SH-SY5Y (cell line): Measurements from ENCODE around the gene SPATS2.

Source experiments
- GATA2 ChIP-seq: IDR thresholded peaks from 2 replicates; pipeline ENCODE4 v1.6.1; 2011; ENCODE audit warnings: mild to moderate bottlenecking, low read depth, low read length
- GATA3 ChIP-seq: IDR thresholded peaks from 2 replicates; pipeline ENCODE4 v1.6.1; 2011; ENCODE audit warnings: low read depth, mild to moderate bottlenecking, low read length, moderate library complexity

DNA sequence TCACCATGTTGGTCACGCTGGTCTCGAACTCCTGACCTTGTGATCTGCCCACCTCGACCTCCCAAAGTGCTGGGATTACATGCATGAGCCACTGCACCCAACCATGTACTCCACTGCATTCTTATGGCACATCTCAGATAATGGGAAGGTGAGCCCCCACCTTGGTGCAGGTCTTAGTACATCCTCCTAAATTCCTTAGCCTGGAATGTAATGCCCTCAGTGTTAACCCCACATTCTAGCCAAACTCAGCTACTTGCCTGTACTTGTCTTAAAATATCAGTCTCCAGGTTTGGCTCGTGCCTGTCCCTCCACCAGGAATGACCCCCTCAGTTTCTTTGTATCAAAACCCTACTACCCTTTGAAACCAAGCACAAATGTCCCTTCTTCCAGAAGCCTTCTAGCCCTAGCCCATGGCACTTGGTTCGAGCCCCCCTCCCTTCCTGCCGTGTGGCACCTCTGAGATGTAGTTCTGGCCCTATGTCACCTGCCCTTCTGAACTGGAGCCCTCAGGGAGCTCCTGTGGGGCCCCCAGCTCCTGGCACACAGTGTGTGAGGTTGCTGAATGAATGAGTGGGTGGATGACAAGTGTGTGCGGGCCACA lies 179.9 kb downstream of the SPATS2 start:
- TF ChIP-seq GATA2 = no peak
- no peak for TF ChIP-seq GATA3
